ENCODE measurements around the gene CEP135. TPM values are rescaled to one million over a fixed set of nuclear protein-coding genes. Genes with fewer than 3 reads are reported as not detected.
"Not testable (repeated sequence)": the region's sequence is repeated elsewhere in the genome, so short reads cannot be mapped to it uniquely, and the experiment has no call there.

CEP135 gene
- total and polyA plus RNA-seq, 8 donors: 0.76 to 18.1 (median 6.3) TPM

DNA sequence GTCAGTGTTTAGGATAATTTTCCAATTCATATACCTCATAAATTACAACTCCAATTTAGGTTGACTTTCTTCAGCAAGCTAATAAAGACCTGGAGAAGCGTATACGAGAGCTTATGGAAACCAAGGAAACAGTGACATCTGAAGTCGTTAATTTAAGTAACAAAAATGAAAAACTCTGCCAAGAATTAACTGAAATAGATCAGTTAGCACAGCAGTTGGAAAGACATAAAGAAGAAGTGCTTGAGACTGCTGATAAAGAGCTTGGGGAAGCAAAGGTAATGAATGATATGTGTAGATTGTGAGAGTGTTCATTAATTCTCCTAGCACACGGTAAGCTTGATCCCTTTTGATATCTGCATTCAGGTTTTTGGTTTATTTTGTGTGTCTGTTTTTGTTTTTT, 16.8 kb downstream of the CEP135 start:
- no peak overlapping the region for H3K4me3 ChIP-seq
- no peaks in the 10 kb centered on the region for H3K4me1 ChIP-seq
- H3K27ac ChIP-seq: no peak overlapping the region
- peaks cover 0 to 30% (median 27%) of the 10 kb centered on the region in 4 donors for H3K36me3 ChIP-seq
- H3K27me3 ChIP-seq: no peaks in the 10 kb centered on the region
- DNase-seq: no peak
- TF ChIP-seq, protein P1, sequence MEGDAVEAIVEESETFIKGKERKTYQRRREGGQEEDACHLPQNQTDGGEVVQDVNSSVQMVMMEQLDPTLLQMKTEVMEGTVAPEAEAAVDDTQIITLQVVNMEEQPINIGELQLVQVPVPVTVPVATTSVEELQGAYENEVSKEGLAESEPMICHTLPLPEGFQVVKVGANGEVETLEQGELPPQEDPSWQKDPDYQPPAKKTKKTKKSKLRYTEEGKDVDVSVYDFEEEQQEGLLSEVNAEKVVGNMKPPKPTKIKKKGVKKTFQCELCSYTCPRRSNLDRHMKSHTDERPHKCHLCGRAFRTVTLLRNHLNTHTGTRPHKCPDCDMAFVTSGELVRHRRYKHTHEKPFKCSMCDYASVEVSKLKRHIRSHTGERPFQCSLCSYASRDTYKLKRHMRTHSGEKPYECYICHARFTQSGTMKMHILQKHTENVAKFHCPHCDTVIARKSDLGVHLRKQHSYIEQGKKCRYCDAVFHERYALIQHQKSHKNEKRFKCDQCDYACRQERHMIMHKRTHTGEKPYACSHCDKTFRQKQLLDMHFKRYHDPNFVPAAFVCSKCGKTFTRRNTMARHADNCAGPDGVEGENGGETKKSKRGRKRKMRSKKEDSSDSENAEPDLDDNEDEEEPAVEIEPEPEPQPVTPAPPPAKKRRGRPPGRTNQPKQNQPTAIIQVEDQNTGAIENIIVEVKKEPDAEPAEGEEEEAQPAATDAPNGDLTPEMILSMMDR (IDR thresholded peaks at IDR 0.05): no peak
- no peak for TF ChIP-seq POLR2AphosphoS5 (IDR thresholded peaks at IDR 0.05)
- TF ChIP-seq EP300 (IDR thresholded peaks at IDR 0.05): no peak
- no peak for TF ChIP-seq POLR2A (IDR thresholded peaks at IDR 0.05)
- intact Hi-C loops (cut with DNase I; ENCODE audit: low total_unique reads): no loop called here
- 78 to 90% (median 82%) methylated on average over 4 of the region's 4 CpGs for WGBS, 5 donors
- no peaks in the 10 kb centered on the region for H3K9me3 ChIP-seq

DNA sequence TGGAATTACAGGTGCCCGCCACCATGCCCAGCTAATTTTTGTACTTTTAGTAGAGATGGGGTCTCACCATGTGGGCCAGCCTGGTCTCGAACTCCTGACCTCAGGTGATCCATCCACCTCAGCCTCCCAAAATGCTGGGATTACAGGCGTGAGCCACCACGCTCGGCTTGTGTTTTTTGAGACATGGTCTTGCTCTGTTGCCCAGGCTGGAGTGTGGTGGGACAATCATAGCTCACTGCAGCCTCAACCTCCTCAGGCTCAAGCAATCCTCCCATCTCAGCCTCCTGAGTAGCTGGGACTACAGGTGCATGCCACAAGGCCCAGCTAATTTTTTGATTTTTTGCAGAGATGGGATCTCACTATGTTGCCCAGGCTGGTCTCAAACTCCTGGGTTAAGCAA, 17.6 kb downstream of the CEP135 start:
- H3K36me3 ChIP-seq: peaks cover 0 to 30% (median 28%) of the 10 kb centered on the region in 4 donors
- DNase-seq; H3K4me3 ChIP-seq; H3K27me3 ChIP-seq; H3K4me1 ChIP-seq; H3K9me3 ChIP-seq; H3K27ac ChIP-seq; intact Hi-C loops (cut with DNase I; ENCODE audit: low total_unique reads): not testable (repeated sequence)
- 96 to 100% (median 98%) methylated on average over 5 of the region's 5 CpGs for WGBS, 5 donors

DNA sequence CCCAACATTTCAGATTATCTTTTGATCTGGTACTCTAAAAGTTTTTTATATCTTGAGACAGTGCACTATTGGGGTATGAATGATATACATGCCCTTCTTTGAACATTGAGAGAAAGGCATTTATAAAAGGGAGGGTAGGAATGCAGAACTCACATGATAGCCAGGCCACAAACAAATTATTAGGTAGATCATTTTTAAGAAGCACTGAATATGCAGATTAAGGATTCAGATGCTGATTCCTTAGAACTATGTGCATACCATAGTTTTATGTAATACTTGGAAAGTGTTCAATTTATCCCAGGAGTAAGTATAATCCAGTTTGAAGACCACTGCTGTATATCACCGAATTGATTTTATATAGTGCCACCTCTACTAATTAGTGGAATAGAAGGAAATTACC, 18.6 kb downstream of the CEP135 start:
- DNase-seq: no peak
- TF ChIP-seq EP300 (IDR thresholded peaks at IDR 0.05) (no peak), POLR2AphosphoS5 (IDR thresholded peaks at IDR 0.05) (no peak)
- no peaks in the 10 kb centered on the region for H3K4me1 ChIP-seq
- no peaks in the 10 kb centered on the region for H3K9me3 ChIP-seq
- H3K36me3 ChIP-seq: peaks cover 0 to 41% (median 28%) of the 10 kb centered on the region in 4 donors
- intact Hi-C loops (cut with DNase I; ENCODE audit: low total_unique reads): no loop called here
- H3K4me3 ChIP-seq: no peak overlapping the region
- no peaks in the 10 kb centered on the region for H3K27me3 ChIP-seq
- WGBS, 5 donors: 92 to 100% (median 97%) methylated on average over 1 of the region's 1 CpG
- H3K27ac ChIP-seq: no peak overlapping the region

DNA sequence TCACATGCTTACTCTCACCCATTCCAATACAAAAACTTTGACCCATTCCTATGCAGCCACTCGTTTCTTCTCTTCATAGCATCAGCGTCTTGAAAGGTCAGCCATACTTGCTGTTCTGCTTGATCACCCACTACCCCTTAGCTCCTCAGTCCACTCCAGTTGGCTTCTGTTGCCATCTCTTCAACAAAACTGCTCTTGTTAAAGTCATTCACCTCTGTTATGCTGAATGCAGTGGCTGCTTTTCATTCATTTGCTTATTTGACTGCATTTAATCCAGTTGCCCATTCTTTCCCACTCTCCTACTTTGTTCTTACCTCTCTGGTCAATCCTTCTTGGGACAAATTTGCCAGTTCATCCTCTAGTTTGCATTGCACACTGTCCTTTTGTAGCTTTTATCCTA, 24.9 kb downstream of the CEP135 start:
- intact Hi-C loops (cut with DNase I; ENCODE audit: low total_unique reads): no loop called here
- TF ChIP-seq POLR2A (IDR thresholded peaks at IDR 0.05): no peak
- TF ChIP-seq EP300 (IDR thresholded peaks at IDR 0.05): no peak
- TF ChIP-seq, protein P1 (IDR thresholded peaks at IDR 0.05): no peak
- TF ChIP-seq POLR2AphosphoS5 (IDR thresholded peaks at IDR 0.05): no peak
- Histone ChIP-seq H3K4me1 (no peaks in the 10 kb centered on the region), H3K36me3 (peaks cover 6 to 49% (median 35%) of the 10 kb centered on the region in 4 donors), H3K27me3 (no peaks in the 10 kb centered on the region), H3K9me3 (no peaks in the 10 kb centered on the region), H3K4me3 (no peak overlapping the region), H3K27ac (no peak overlapping the region)
- 90 to 97% (median 93%) methylated on average over 2 of the region's 2 CpGs for WGBS, 5 donors
- DNase-seq: no peak

DNA sequence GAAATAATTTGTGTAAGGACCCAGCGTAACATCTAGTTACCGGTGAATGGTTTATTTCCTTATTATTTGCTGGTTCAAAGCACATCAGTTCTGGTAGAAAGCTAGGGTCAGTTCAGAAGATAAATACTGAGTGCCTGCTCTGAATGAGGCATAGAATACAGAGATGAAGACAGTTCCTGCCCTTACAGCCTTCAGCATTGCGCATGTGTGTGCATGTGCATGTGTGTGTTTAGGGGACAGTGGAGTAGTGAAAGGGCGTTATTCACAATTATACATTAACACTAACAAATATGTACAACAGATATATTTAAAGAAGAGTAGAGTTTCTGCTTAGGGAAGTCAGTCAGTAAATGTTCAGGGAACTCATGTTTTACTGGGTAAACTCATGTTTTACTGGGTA, 29.1 kb downstream of the CEP135 start:
- TF ChIP-seq POLR2A (IDR thresholded peaks at IDR 0.05) (no peak), POLR2AphosphoS5 (IDR thresholded peaks at IDR 0.05) (no peak), EP300 (IDR thresholded peaks at IDR 0.05) (no peak)
- TF ChIP-seq, protein P1 (IDR thresholded peaks at IDR 0.05): no peak
- H3K4me3 ChIP-seq: no peak overlapping the region
- H3K4me1 ChIP-seq: no peaks in the 10 kb centered on the region
- 94 to 99% (median 98%) methylated on average over 4 of the region's 4 CpGs for WGBS, 5 donors
- H3K36me3 ChIP-seq: peaks cover 6 to 43% (median 39%) of the 10 kb centered on the region in 4 donors
- intact Hi-C loops (cut with DNase I; ENCODE audit: low total_unique reads): no loop called here
- DNase-seq: no peak
- H3K27me3 ChIP-seq: no peaks in the 10 kb centered on the region
- no peaks in the 10 kb centered on the region for H3K9me3 ChIP-seq
- H3K27ac ChIP-seq: no peak overlapping the region
